MM.1S (cell line): ENCODE results near the gene SIL1.
"Not testable (repeated sequence)": the region's sequence is repeated elsewhere in the genome, so short reads cannot be mapped to it uniquely, and the experiment has no call there.

Source experiments
- EZH2 ChIP-seq: fragments of 300-600 bp; sonication (generic); optimal IDR thresholded peaks from 2 replicates; pipeline ENCODE3; 2017; ENCODE audit warnings: low read depth, mild to moderate bottlenecking, antibody characterized with exemption, low read length, mixed read lengths
- EZH2phosphoT487 ChIP-seq: fragments of 300-600 bp; sonication (generic); IDR thresholded peaks from 2 replicates; pipeline ENCODE4 v1.6.1; 2018; ENCODE audit warnings: antibody characterized with exemption, low read length
- TF ChIP-seq, protein P1 (sequence below): fragments of 300-600 bp; sonication (generic); IDR thresholded peaks from 2 replicates; pipeline ENCODE4 v1.5.1; 2016; ENCODE audit warnings: antibody characterized with exemption, low read length, mixed read lengths

DNA sequence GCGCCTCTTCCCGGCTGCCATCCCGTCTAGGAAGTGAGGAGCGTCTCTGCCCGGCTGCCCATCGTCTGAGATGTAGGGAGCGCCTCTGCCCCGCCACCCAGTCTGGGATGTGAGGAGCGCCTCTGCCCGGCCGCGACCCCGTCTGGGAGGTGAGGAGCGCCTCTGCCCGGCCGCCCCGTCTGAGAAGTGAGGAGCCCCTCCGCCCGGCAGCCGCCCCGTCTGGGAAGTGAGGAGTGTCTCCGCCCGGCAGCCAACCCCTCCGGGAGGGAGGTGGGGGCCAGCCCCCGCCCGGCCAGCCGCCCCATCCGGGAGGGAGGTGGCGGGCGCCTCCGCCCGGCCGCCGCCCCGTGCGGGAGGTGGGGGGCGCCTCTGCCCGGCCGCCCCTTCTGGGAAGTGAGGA is 85.8 kb downstream of the SIL1 start:
- TF ChIP-seq, protein P1, sequence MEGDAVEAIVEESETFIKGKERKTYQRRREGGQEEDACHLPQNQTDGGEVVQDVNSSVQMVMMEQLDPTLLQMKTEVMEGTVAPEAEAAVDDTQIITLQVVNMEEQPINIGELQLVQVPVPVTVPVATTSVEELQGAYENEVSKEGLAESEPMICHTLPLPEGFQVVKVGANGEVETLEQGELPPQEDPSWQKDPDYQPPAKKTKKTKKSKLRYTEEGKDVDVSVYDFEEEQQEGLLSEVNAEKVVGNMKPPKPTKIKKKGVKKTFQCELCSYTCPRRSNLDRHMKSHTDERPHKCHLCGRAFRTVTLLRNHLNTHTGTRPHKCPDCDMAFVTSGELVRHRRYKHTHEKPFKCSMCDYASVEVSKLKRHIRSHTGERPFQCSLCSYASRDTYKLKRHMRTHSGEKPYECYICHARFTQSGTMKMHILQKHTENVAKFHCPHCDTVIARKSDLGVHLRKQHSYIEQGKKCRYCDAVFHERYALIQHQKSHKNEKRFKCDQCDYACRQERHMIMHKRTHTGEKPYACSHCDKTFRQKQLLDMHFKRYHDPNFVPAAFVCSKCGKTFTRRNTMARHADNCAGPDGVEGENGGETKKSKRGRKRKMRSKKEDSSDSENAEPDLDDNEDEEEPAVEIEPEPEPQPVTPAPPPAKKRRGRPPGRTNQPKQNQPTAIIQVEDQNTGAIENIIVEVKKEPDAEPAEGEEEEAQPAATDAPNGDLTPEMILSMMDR = not testable (repeated sequence)
- TF ChIP-seq EZH2, EZH2phosphoT487: not testable (repeated sequence)
